Type B pancreatic cell (in vitro differentiated cells): Measurements from ENCODE around the gene RTEL1. TPM values are rescaled to one million over a fixed set of nuclear protein-coding genes. Genes with fewer than 3 reads are reported as not detected.

Experiments
- DNase-seq: peaks from one replicate; pipeline ENCODE4 v3.0.0; 2021; ENCODE audit warnings: mixed read lengths; ENCODE audit not compliant: unreplicated experiment; ENCODE audit errors: extremely low spot score
- H3K27ac Mint-ChIP-seq: 2 replicates; pipeline ENCODE4 v1.8.0; 2021; ENCODE audit warnings: mild to moderate bottlenecking, mixed read lengths
- H3K27me3 Mint-ChIP-seq: 2 replicates; pipeline ENCODE4 v1.8.0; 2021; ENCODE audit warnings: mixed read lengths
- H3K36me3 Mint-ChIP-seq: 2 replicates; pipeline ENCODE4 v1.8.0; 2021; ENCODE audit warnings: mixed read lengths
- H3K4me1 Mint-ChIP-seq: one replicate; pipeline ENCODE4 v1.8.0; 2021; ENCODE audit warnings: mixed read lengths; ENCODE audit not compliant: unreplicated experiment
- H3K4me3 Mint-ChIP-seq: 2 replicates; pipeline ENCODE4 v1.8.0; 2021; ENCODE audit warnings: mild to moderate bottlenecking, mixed read lengths
- H3K9me3 Mint-ChIP-seq: 2 replicates; pipeline ENCODE4 v1.8.0; 2021; ENCODE audit warnings: mixed read lengths
- CTCF ChIP-seq: fragments of 200-600 bp; sonication (generic); conservative IDR thresholded peaks from 2 replicates; pipeline ENCODE4 v1.5.0; 2021; ENCODE audit warnings: antibody characterized with exemption, mild to moderate bottlenecking
- total RNA-seq: library from RNA; stranded (reverse); gene quantifications from 2 replicates; pipeline ENCODE4 v1.2.1, GENCODE V29; 2021; ENCODE audit warnings: low replicate concordance

The RTEL1 gene
- total RNA-seq, 1 donor from 2014 or later, result 39.2 TPM

- no peak for TF ChIP-seq CTCF
- H3K27ac Mint-ChIP-seq, result no peak overlapping the region
- no peak overlapping the region for H3K4me3 Mint-ChIP-seq
- H3K9me3 Mint-ChIP-seq, result no peaks in the 10 kb centered on the region
- H3K36me3 Mint-ChIP-seq, result no peaks in the 10 kb centered on the region
- H3K4me1 Mint-ChIP-seq, result no peaks in the 10 kb centered on the region
- no peaks in the 10 kb centered on the region for H3K27me3 Mint-ChIP-seq
- no peak for DNase-seq
Observed at GRCh38 chr20:63690898-63691710, 33.0 kb downstream of the RTEL1 start.

- no peak overlapping the region for H3K4me3 Mint-ChIP-seq
- H3K27me3 Mint-ChIP-seq, result no peaks in the 10 kb centered on the region
- H3K27ac Mint-ChIP-seq, result no peak overlapping the region
- no peaks in the 10 kb centered on the region for H3K4me1 Mint-ChIP-seq
- no peaks in the 10 kb centered on the region for H3K9me3 Mint-ChIP-seq
- H3K36me3 Mint-ChIP-seq, result no peaks in the 10 kb centered on the region
- no peak for TF ChIP-seq CTCF
- no peak for DNase-seq
Observed at GRCh38 chr20:63691711-63692435, 33.8 kb downstream of the RTEL1 start.

GRCh38 chr20:63692436-63693082, 34.4 kb downstream of the RTEL1 start:
- Mint-ChIP-seq H3K4me1 (no peaks in the 10 kb centered on the region), H3K9me3 (no peaks in the 10 kb centered on the region), H3K36me3 (no peaks in the 10 kb centered on the region), H3K27me3 (no peaks in the 10 kb centered on the region), H3K27ac (no peak overlapping the region), H3K4me3 (no peak overlapping the region)
- TF ChIP-seq CTCF, result no peak
- no peak for DNase-seq

GRCh38 chr20:63693083-63693732, 35.1 kb downstream of the RTEL1 start:
- TF ChIP-seq CTCF, result no peak
- no peaks in the 10 kb centered on the region for H3K9me3 Mint-ChIP-seq
- no peak overlapping the region for H3K4me3 Mint-ChIP-seq
- H3K36me3 Mint-ChIP-seq, result no peaks in the 10 kb centered on the region
- H3K27ac Mint-ChIP-seq, result no peak overlapping the region
- H3K27me3 Mint-ChIP-seq, result no peaks in the 10 kb centered on the region
- no peak for DNase-seq
- H3K4me1 Mint-ChIP-seq, result no peaks in the 10 kb centered on the region

GRCh38 chr20:63693733-63694583, 35.8 kb downstream of the RTEL1 start:
- Mint-ChIP-seq H3K27me3 (no peaks in the 10 kb centered on the region), H3K27ac (no peak overlapping the region), H3K4me1 (no peaks in the 10 kb centered on the region), H3K4me3 (no peak overlapping the region), H3K9me3 (no peaks in the 10 kb centered on the region), H3K36me3 (no peaks in the 10 kb centered on the region)
- DNase-seq, result no peak
- no peak for TF ChIP-seq CTCF
